ENCODE results near the gene ITPRID2.

ITPRID2 gene

DNA sequence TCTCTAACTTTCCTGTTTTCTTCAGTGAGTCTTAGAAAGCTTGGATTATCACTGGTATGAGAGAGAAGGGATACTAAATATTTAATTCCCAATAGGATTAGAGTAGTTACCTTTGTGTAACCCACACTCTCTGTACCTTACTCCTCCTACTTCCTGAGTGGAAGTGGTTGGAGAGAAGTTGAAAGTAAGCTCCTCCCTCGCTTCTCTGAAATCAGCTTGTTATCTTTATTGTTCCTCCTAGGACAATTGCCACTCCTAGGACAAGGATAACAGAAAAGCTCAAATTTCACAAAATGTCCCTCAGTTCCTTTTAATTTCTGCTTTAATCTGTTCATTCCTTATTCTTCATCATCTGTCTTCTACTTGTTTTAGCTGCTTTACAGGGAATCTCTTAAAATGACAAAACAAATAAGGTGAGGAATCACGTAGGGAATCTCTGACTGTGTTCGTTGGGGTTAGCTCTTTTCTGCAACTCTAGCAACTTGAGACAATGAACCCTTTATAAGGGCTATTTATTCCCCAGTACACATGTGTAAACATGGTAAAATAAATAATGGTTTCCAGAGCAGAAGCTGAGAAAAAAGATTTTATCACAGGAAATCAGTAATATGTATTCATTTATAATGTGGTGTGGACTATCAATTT, 8.6 kb downstream of the ITPRID2 start:
- H3K27ac ChIP-seq, result no peak overlapping the region
- TF ChIP-seq, protein P1, sequence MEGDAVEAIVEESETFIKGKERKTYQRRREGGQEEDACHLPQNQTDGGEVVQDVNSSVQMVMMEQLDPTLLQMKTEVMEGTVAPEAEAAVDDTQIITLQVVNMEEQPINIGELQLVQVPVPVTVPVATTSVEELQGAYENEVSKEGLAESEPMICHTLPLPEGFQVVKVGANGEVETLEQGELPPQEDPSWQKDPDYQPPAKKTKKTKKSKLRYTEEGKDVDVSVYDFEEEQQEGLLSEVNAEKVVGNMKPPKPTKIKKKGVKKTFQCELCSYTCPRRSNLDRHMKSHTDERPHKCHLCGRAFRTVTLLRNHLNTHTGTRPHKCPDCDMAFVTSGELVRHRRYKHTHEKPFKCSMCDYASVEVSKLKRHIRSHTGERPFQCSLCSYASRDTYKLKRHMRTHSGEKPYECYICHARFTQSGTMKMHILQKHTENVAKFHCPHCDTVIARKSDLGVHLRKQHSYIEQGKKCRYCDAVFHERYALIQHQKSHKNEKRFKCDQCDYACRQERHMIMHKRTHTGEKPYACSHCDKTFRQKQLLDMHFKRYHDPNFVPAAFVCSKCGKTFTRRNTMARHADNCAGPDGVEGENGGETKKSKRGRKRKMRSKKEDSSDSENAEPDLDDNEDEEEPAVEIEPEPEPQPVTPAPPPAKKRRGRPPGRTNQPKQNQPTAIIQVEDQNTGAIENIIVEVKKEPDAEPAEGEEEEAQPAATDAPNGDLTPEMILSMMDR (IDR thresholded peaks at IDR 0.05), result no peak
- no peak overlapping the region for H3K4me3 ChIP-seq
- no peak for DNase-seq (ENCODE audit: low spot score)

DNA sequence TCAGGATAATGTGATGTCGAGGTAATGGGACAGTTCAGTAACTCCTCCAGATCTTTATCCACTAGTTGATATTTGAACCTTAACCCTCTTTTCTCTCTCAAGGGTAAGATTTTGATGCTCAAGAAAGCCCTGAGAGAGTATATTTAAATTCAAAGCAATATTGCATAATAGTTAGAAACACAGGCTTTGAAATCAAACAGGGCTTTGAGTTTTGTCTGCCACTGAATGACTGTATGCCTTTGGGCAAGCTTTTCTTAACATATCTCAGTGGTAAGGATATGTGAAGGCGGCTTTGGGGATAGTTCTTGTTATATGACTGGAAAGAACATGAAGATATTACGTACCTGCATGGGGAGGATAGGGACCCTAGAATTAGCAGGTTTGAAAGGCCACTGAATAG, 11.1 kb downstream of the ITPRID2 start:
- H3K27ac ChIP-seq, result no peak overlapping the region
- no peak overlapping the region for H3K4me3 ChIP-seq
- no peak for DNase-seq (ENCODE audit: low spot score)
- TF ChIP-seq, protein P1 (IDR thresholded peaks at IDR 0.05), result no peak

DNA sequence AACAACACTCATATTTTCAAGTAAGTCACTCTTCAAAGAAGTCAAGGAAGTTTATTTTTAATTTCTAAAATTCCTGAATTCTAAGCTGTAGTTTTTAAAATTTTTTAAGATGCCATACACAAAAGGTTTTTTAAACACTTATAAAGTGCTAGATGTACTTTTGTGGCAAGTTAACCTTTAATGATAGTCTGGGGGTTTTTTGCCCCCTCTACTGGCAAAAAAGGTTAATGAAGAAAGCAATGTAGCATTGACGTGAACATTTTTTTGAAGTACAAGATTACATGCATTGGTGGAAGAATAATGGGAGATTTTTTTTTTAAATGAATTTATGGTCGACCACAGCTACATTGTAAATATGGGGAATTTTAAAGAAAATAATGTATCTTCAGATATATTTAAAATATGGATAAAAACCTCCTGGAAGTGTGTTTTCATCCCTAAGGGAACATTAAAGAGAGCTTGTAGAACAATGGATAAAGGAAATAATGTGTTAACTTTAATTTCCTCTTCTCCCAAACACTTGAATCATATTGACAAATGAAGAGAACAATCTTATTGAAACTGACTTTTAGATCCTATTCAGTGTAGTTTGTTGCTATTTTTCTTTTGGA, 12.6 kb downstream of the ITPRID2 start:
- no peak overlapping the region for H3K27ac ChIP-seq
- TF ChIP-seq, protein P1 (IDR thresholded peaks at IDR 0.05), result no peak
- no peak for DNase-seq (ENCODE audit: low spot score)
- H3K4me3 ChIP-seq, result no peak overlapping the region

DNA sequence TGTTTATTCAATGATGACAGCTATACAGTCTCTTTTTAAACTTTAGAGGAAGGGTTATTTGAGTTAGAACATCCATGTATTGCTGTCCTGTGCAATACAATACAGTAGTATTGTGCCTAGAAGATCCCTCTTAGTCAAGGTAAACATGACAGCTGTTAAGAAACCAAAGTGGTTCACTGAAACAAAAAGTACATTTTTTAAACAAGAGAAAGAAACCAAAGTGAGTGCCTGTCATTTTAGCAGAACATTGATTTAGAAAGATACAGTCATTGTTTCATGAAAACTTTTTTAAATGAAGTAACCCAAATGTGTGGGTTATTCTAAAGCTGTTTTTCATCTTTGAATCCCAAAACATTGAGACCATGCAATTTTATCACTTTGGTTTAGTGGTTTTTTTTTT, 15.5 kb downstream of the ITPRID2 start:
- Histone ChIP-seq H3K4me3 (no peak overlapping the region), H3K27ac (no peak overlapping the region)
- DNase-seq (ENCODE audit: low spot score), result no peak
- TF ChIP-seq, protein P1 (IDR thresholded peaks at IDR 0.05), result no peak

DNA sequence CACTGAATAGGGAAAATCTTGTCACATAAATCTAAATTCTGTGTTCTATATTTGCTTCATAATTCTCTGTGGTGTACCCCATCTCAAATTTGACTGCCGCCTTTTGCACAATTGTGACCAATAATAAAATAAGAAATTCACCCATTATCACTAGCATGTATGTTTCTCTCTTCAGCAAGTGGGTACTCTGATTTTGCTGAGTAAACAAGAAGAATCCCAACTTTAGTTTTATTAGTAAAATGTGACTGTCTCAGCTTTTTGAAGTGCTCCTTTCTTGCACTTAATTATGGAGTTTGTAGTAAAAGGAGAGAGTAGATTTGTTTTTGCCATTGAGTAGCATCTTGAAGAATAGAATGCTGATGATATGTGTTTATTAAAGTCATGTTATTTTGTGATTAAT, 16.1 kb downstream of the ITPRID2 start:
- TF ChIP-seq, protein P1 (IDR thresholded peaks at IDR 0.05), result no peak
- no peak for DNase-seq (ENCODE audit: low spot score)
- Histone ChIP-seq H3K27ac (no peak overlapping the region), H3K4me3 (no peak overlapping the region)

DNA sequence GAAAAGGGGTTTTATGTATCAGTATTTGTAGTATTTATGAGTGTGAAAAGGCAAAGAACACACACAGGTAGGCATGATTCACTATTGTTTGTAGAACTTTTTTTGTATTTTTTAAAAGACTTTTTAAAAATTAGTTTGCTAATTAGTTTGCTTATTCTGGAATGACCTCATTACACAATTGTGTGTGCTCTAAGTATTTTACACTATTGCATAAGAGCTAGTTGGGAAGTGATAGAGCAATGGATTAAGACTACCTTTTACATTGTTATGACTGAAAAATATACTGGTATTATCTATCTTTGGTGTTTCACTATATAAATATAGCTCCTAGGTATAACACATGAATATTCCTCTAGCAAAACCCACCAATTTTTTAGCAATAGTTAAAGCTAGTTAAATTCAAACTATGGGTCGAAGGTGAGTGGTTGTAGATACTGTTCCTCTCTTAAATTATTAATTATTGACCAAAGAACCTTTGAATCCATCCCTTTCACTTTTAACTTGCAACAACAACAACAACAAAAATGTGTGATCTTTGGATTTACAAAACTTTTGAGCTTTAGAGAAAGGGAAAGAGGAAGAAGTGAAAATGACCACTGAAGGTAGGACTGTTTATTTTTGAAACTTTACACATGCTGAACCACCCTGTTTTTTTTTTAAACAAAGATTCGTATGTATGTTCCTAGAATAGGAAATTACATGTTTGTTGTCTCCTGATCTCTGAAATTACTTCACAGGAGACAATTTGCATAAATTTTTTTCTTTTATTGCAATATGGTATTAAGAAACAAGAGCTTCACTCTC, 18.7 kb downstream of the ITPRID2 start:
- H3K4me3 ChIP-seq, result no peak overlapping the region
- no peak overlapping the region for H3K27ac ChIP-seq
- TF ChIP-seq, protein P1 (IDR thresholded peaks at IDR 0.05), result no peak
- DNase-seq (ENCODE audit: low spot score), result no peak
